Tibial nerve (tissue), 4 donors: ENCODE measurements around the gene RNF157. TPM values are rescaled to one million over a fixed set of nuclear protein-coding genes. Genes with fewer than 3 reads are reported as not detected.
"Not testable (repeated sequence)": the region's sequence is repeated elsewhere in the genome, so short reads cannot be mapped to it uniquely, and the experiment has no call there.

Experiments
- DNase-seq, 2 donors: peaks; one replicate each; pipeline ENCODE4 v3.0.0-alpha.2; 2019; ENCODE audit warnings: low spot score in 2 of 2
- H3K27ac ChIP-seq, 4 donors: fragments of 200-600 bp; sonication (generic) in 3 of 4; one replicate each; pipeline ENCODE4 v1.5.1; 2017 to 2019; ENCODE audit warnings: mild to moderate bottlenecking in 1 of 4
- H3K27me3 ChIP-seq, 2 donors: fragments of 200-600 bp; sonication (generic) in 1 of 2; one replicate each; pipeline versions ENCODE4 v1.5.1 to v1.6.0; 2017 to 2019
- H3K36me3 ChIP-seq, 3 donors: fragments of 200-600 bp; sonication (generic); one replicate each; pipeline ENCODE4 v1.5.1; 2018 to 2019
- H3K4me1 ChIP-seq, 4 donors: fragments of 200-600 bp; sonication (generic) in 3 of 4; one replicate each; pipeline ENCODE4 v1.5.1; 2017 to 2019
- H3K4me3 ChIP-seq, 4 donors: fragments of 200-600 bp; sonication (generic) in 3 of 4; one replicate each; pipeline ENCODE4 v1.5.1; 2017 to 2019; ENCODE audit warnings: mild to moderate bottlenecking in 1 of 4, moderate library complexity in 1 of 4
- H3K9me3 ChIP-seq, 4 donors: fragments of 200-600 bp; sonication (generic) in 3 of 4; one replicate each; pipeline ENCODE4 v1.5.1; 2017 to 2019
- CTCF ChIP-seq, 5 experiments: fragments of 200-600 bp in 3 of 5; fragments of 450-650 bp in 2 of 5; sonication (generic) in 3 of 5; IDR thresholded peaks; one replicate each; pipeline ENCODE4 v1.5.1; 2016 to 2019; ENCODE audit warnings: antibody characterized with exemption in 5 of 5, mild to moderate bottlenecking in 3 of 5, moderate library complexity in 2 of 5
- EP300 ChIP-seq, 2 donors: sonication (generic); formaldehyde crosslinking; IDR thresholded peaks; one replicate each; pipeline ENCODE4 v1.6.1; 2017; ENCODE audit warnings: antibody characterized with exemption in 2 of 2, mild to moderate bottlenecking in 1 of 2
- POLR2A ChIP-seq, 2 donors: fragments of 450-650 bp; IDR thresholded peaks; one replicate each; pipeline ENCODE4 v1.6.1; 2017; ENCODE audit warnings: antibody characterized with exemption in 2 of 2, mild to moderate bottlenecking in 2 of 2, moderate library complexity in 2 of 2
- WGBS, 2 donors: methylation state at CpG; one replicate each; pipeline ENCODE4 v1.1.5; 2018; 5-methylcytosine and 5-hydroxymethylcytosine counted together
- total RNA-seq, 4 donors: library from RNA; depleted of rRNA; stranded (reverse); fragments of >200 nt; gene quantifications; one replicate each; pipeline ENCODE4 v1.1.0, GENCODE V29; 2016

Gene RNF157
- total RNA-seq, 4 donors from 2014 or later = 11.1 to 18.9 (median 15.2) TPM

- Histone ChIP-seq H3K27me3 (no peaks in the 10 kb centered on the region), H3K4me1 (no peaks in the 10 kb centered on the region), H3K27ac (no peak overlapping the region), H3K4me3 (no peak overlapping the region), H3K9me3 (no peaks in the 10 kb centered on the region), H3K36me3 (no peaks in the 10 kb centered on the region)
- TF ChIP-seq CTCF (IDR thresholded peaks at IDR 0.05) = no peak
- TF ChIP-seq POLR2A (IDR thresholded peaks at IDR 0.05) = no peak
- TF ChIP-seq EP300 (IDR thresholded peaks at IDR 0.05) = no peak
- WGBS, 2 donors = 52% methylated on average over 2 of the region's 2 CpGs
- DNase-seq = no peak
Observed at GRCh38 chr17:76232342-76232741, 8.0 kb downstream of the RNF157 start.

GRCh38 chr17:76226749-76227148 lies 13.5 kb downstream of the RNF157 start:
- H3K27me3 ChIP-seq, H3K36me3 ChIP-seq, H3K4me1 ChIP-seq, H3K27ac ChIP-seq, H3K9me3 ChIP-seq, H3K4me3 ChIP-seq, DNase-seq: not testable (repeated sequence)
- 90 to 92% methylated on average over 19 of the region's 19 CpGs for WGBS, 2 donors

- not testable (repeated sequence) for H3K27ac ChIP-seq, H3K4me1 ChIP-seq, DNase-seq, H3K36me3 ChIP-seq, H3K9me3 ChIP-seq, H3K27me3 ChIP-seq, H3K4me3 ChIP-seq
- 77 to 83% methylated on average over 7 of the region's 7 CpGs for WGBS, 2 donors
Observed at GRCh38 chr17:76225373-76226086, 14.8 kb downstream of the RNF157 start.

- TF ChIP-seq EP300 (IDR thresholded peaks at IDR 0.05) (no peak), POLR2A (IDR thresholded peaks at IDR 0.05) (no peak), CTCF (IDR thresholded peaks at IDR 0.05) (no peak)
- H3K4me3 ChIP-seq = no peak overlapping the region
- no peaks in the 10 kb centered on the region for H3K27me3 ChIP-seq
- WGBS, 2 donors = 100% methylated on average over 1 of the region's 1 CpG
- no peaks in the 10 kb centered on the region for H3K9me3 ChIP-seq
- no peaks in the 10 kb centered on the region for H3K36me3 ChIP-seq
- no peak overlapping the region for H3K27ac ChIP-seq
- H3K4me1 ChIP-seq = no peaks in the 10 kb centered on the region
- DNase-seq = no peak
Observed at GRCh38 chr17:76223802-76224201, 16.5 kb downstream of the RNF157 start.

DNA sequence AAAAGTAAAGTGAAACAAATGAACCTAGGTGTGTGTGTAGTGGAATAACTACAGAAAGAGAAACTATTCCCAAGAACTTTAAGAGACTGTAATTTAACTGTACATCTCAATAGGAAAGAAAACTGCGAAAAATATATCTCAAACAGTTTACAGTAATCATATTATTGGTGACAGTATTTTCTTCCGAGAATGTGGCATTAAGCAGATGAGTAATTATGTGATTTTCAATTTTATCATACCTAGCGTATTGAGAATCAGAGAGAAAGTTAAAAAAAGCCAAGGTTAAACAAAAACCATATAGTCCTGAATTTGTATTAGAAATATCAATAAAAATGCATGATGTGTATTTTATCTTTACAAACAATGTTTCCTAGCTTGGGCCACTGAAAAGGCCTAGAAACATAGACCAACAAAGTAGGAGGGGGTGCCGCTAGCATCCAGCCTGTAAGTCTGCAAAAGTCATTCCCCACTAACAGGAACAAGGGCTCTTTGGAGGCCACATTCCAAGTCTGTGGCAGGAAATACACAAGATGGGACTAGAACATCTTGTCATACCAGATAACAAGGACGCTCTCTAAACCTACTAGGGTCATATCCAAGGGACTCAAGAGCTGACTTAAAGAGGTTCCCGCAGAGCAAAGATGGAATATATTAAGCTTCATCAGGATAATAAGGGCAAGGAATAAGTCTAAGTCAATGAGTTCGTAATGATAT lies 20.5 kb downstream of the RNF157 start:
- no peaks in the 10 kb centered on the region for H3K9me3 ChIP-seq
- H3K27ac ChIP-seq = no peak overlapping the region
- no peak overlapping the region for H3K4me3 ChIP-seq
- DNase-seq = no peak
- TF ChIP-seq EP300 (IDR thresholded peaks at IDR 0.05) (no peak), POLR2A (IDR thresholded peaks at IDR 0.05) (no peak), CTCF (IDR thresholded peaks at IDR 0.05) (no peak)
- no peaks in the 10 kb centered on the region for H3K27me3 ChIP-seq
- no peaks in the 10 kb centered on the region for H3K36me3 ChIP-seq
- H3K4me1 ChIP-seq = no peaks in the 10 kb centered on the region
- 89 to 94% methylated on average over 7 of the region's 7 CpGs for WGBS, 2 donors

GRCh38 chr17:76217081-76217480 lies 23.2 kb downstream of the RNF157 start:
- DNase-seq = no peak
- H3K36me3 ChIP-seq = no peaks in the 10 kb centered on the region
- no peaks in the 10 kb centered on the region for H3K27me3 ChIP-seq
- H3K27ac ChIP-seq = no peak overlapping the region
- TF ChIP-seq POLR2A (IDR thresholded peaks at IDR 0.05) (no peak), EP300 (IDR thresholded peaks at IDR 0.05) (no peak), CTCF (IDR thresholded peaks at IDR 0.05) (no peak)
- no peaks in the 10 kb centered on the region for H3K9me3 ChIP-seq
- H3K4me1 ChIP-seq = no peaks in the 10 kb centered on the region
- no peak overlapping the region for H3K4me3 ChIP-seq
- 96 to 97% methylated on average over 3 of the region's 3 CpGs for WGBS, 2 donors
